T-helper 22 cell (primary cell): ENCODE data around the gene LDAH.

Experiments used
- DNase-seq: peaks from one replicate; pipeline ENCODE4 v3.0.0-alpha.2; 2020; ENCODE audit warnings: low read depth

The LDAH gene

DNA sequence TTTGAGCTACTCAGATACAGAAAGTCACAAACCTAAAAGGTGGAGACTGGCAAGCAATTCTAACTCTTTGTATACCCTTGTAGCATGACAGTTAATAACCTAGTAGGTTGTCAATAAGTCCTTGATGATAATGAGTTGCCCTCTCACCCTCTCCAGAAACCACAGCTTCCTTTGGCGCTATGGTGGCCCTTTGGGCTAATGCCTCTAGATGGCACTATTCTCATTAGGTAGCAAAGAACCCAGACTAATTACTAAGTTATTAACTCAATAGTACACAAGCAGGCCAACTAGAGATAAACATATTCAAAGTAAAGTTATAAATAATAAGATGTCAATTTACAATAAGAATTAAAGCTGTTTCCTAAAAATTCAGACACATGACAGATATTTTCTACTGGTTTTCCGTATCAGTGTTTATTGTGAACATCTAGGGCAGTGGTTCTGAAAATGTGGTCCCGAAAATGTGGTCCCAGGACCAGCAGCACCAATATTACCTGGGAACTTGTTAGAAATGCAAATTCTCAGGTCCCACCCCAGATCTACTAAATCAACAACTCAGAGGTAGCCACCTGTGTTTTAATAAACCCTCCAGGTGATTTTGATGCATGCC is 41.1 kb downstream of the LDAH start:
- no peak for DNase-seq

DNA sequence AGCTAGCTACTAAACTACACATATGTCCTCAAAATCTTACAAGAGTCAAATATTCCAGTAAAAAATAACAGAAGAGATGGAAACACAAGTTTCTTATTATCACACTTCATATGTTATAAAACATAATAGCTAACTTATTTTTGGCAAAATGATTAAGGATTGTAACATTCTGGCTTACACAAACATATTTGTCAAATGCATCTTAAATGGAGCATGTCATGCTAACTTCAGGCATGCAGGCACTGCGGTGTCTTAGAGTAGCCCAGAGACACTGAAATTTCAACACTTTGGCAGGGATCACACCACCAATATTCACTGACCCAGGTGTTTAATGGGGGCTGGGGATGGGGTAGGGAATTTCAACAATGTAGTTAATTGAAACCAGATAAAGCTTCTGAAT is 51.6 kb downstream of the LDAH start:
- no peak for DNase-seq

DNA sequence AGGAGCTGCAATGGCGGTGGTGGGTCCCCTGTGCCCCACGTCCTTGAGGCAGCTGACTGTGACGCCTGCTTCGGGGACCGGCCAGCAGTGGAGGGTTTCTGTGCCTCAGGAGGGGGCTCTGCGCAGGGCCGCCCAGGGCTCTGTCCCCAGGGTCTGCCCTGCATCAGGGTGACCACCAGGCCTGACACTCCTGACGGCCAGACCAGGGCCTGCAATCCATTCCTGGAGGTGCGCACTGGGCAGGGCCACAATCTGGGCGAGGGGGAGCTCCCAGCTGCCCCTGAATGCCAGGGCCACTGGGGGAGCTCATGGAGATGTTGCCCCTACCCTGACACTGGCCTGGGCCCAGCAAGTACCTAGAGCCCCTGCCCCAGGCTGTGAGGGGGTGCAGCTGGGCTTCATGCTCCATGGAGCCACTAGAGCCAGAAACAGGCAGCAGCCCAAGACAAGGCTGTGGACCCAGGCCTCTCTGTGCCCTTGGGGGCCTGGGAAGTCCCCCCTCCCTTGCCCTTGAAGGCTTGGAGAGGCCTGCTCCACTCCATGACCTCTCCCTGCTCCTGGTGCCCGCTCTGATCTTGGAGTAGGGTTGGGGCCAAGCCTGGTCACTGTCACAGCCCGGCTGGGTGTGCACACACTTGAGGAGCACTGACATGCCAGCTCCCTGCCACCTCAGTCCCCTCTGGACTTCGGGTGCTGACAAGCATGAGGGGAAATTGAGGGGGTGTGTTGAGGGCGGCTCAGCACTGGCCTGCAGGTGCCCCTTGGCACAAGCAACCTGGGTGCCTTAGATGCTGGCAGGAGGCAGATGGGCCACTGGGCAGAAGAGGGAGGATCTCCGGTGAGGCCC is 55.9 kb downstream of the LDAH start:
- no peak for DNase-seq

DNA sequence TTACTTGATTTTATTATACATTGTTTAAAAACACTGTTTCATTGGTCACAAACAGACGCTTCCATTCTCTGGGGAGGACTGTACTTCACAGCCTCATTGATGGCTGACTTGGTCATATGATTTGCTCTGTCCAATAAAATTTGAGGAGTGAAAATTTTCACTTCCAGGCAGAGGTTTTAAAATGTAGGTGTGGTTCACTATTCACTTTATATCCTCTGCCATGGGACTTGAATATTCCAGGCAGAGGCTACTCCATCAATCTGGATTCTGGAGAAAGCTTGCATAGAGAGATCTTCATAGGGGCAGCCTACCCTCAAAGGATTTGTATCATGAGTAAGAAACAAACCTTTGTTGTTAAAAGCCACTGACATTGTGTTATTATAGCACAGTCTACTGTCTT is 56.7 kb downstream of the LDAH start:
- no peak for DNase-seq

DNA sequence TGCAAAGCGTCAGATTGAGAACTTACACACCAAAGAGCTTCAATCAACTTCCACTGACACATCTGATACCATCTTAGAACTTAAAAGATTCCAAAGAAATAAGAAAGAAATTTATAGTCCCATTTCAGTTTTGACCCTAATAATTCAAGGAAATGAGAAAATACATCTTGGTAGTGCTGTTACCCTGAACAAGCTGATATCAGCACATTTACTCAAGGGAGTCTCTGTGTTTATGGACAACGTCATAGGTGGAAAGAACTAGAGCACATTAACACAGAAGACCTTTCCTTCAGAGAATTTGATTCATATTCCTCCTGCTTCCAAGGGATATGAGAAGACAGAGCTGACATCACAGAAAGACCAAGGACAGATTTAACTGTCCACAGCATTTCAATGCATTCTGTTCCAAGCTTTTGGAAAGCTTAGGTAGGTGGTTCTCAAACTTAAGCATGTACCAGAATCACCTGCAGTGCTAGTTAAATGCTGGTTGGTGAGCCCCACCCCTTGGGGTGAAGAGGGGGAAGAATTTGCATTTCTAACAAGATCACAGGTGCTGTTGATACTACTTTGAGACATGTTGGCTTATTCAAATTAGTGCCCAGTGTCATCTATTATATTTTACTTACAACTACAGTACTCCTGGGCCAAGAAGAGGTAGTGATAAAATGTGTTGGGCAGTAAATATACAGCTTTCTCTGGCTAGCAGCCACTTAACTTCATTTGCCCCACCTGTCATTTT is 59.8 kb downstream of the LDAH start:
- DNase-seq, result no peak

DNA sequence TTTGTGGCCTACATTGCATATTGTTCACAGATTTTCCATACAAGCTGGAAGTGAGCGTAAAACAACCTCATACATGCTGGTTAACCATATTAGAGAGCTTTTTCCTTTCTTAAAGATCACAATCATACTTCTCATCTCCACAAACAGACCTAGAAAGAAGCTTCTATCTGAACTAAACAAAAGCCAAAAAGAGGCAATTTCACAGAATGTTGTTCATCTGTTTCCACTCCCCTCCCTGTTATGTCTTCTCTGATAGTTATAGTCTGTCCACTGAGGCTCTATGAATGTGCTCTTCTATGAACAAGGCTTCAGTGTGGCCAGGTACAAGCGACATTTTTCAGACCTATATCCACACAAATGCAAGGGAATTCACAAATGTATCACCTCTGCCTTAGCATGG is 63.4 kb downstream of the LDAH start:
- DNase-seq, result no peak

DNA sequence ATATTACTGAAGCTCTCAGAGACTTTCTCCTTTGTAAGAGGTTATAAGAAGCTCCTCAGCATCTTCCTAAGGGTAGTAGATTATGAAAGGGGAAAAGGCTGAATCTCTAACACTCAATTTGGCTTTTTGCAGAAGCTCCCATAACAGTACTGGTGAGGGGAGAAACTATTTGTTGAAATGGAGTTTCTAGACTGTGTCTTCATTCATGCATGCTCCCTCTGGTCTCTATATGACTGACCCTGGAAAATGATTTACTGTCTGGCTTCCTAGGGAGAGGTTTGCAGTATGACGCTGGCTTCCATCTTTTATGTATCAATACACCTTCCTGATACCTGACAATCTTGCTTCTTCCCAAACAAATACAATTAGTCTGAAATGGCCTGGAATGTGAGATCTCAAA is 63.9 kb downstream of the LDAH start:
- DNase-seq, result no peak

DNA sequence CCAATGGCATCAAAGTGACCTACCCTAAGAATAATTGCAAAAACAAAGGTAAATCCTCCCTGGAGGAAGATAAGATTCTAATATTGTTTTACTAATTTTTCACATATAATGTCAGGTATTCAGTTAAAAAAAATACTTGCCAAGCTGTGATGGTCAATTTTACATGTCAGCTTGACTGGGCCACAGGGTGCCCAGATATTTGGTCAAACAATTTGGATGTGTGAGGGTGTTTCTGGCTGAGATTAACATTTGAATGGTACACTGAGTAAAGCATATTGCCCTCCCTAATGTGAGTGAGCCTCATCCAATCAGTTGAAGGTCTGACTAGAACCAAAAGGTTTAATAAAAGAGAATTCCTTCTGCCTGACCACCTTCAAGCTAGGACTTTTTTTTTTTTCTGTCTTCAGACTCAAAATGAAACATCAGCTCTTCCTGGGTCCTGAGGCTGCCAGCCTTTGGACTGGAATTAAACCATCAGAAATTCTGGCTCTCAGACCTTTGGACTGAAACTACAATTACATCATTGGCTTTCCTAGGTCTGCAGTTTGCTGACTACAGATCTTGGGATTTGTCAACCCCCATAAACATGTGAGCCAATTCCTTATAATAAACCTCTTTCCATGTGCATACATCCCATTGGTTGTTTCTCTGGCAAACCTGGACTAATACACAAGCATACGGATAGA is 65.4 kb downstream of the LDAH start:
- DNase-seq, result no peak

DNA sequence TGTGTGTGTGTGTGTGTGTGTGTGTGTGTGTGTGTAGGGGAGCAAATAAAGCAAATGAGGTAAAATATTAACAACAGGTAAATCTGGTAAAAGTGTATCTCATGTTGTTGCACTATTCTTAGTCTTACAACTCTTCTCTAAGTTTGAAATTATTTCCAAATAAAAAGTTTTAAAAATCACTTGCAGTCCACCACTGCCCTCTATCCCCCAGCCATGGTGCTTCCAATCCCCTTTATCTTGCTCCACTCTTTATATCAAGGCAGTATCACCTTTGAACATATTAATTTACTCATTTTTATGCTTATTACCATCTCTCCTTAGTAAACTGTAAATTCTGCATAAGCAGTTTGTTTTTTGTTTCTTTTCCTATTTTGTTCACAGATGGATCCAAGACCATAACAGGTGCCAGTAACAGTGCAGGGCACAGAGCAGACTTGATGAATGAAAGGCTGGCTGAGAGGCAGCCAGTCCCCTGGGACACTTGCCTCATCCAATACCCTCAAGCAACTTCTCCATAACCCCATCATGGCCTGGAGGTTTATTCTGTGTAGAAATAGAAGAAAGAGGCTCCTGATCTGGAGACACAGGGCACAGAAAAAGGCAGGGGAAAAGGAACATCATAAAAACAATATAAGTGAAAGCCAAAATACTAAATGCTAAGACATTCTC is 67.6 kb downstream of the LDAH start:
- no peak for DNase-seq

DNA sequence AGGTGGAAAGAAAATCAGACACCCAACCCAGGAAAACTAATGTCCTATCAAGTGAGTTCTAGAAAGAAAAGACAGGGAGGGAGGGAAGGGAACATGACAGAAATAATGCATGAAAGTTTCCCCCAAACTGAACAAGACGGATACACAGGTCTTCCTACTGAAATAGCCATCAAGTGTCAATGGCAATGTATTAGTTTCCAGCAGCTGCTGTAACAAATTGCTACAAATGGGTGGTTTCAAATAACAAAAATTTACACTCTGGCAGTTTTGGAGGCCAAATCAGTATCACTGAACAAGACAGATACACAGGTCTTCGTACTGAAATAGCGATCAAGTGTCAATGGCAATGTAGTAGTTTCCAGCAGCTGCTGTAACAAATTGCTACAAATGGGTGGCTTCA is 70.6 kb downstream of the LDAH start:
- no peak for DNase-seq

DNA sequence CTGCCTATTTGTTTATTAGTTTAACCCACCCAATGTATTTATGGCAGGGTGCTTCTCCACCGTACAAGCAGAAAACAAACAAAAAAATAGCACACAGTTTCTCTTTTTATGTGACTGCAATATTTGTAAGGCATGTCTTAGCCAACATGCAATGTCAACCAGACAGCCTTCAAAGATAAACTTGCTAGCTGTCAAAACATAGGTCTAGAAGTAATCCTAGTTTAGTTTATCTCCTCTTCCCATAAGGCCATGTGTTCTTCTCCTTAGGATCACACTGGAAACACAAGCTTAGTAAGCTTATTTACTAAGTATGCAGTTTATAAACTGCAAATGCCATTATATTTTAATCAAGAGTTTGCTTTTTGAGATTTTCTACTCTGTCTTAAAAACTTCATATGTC is 75.6 kb downstream of the LDAH start:
- no peak for DNase-seq

DNA sequence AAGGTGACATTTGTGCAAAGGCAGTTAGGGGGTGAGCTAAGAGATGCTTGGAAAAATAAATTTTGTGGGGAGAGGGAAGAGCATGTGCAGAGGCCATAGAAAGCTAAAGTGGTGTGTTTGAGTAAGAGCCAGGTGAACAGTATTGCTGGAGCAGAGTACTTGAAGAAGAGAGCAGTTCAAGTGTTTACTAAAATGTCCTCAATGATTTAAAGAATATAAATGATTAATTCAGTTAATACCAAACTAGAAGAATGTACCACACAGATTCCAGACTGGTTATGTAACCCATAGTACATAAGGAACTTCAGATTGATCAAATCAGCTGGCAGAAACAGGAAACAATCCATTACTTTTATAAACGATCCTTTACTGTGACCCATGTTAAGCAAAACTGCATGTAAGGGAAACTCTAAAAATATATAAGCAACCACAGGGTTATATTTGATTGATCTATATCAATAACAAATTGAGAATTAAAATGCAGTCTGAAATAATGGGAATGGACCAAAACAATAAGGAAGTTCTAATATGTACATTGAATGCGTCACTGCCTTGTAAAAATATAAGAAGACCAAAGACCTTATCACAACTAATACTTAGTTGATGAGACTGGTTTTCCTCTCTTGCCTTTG is 76.9 kb downstream of the LDAH start:
- no peak for DNase-seq

DNA sequence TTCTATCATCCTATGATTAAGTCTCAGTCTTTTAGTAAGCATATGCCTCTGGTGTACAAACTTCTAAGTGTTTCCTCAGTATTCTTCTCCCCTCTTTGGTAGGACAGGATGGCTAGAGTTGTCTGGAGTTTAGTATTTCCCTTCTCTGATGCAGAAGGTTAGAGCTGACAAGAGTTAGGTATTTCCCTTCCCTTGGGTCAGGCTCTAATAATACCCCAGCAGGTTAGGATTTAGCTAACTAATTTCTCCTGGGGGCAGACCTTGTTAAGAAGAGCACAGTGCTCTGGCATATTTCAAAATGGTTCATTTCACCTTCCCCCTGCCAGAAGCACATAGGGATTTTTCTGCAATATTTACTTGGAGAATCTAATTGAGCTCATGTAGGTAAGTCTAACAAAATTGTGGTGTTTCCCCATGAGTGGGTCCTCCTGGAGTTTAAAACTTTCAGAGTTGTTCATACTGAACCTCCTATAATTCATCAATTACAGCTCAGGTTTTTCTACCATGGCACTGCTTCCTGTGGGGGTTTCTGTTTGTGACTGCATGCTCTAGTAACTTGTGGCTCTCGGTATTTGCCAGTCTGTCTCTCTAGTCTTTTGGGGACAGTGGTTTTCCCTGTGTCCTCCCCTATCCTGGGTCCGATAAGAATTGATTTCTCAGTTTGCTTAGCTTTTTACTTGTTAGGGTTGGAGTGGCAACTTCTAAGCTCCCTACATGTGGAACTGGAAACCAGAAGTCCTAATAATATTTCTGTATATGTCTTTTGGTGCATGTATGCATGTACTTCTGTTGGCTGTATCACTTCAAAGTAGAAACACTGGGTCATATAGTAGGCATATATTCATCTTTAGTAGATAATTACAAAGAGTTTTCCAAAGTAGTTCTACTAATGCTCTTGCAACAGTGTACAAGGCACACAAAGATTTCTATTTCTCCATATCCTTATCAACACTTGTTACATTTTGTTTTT is 78.2 kb downstream of the LDAH start:
- DNase-seq, result no peak

DNA sequence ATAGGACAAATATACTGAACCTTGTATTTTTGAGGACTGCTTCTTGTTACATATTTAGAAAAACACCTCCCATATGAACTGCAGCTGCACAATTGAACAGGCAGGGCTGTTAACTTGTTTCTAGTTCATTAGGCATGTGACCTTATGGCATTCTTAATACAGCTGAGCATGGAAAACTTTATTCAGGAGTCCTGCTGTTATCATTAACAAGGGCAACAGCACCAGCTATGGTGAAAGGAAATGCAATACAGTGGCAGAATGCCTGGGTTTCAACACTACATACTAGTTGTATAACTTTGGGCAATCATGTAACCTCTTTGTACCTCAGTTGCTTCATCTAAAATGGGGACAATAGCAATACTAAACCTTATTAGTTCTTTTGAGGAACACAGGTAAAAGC is 84.1 kb downstream of the LDAH start:
- DNase-seq, result no peak

DNA sequence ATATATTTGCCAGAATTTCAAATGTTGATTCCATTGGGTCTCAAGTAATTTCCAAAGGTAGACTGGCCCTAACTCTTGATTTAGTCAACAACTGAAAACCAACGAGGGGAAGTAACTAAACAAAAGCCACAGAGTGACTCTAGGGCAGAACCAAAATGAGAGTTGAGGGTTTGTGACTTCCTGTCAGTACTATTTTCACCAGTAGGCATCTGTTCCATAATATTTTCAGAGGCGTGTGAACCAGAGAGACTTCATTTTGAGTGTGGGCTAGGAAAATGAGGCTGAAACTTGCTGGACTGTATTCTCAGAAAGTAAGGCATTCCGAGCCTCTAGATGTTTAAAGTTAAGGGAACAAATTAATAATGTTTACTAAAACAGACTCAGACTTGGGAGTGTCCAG is 85.4 kb downstream of the LDAH start:
- no peak for DNase-seq

DNA sequence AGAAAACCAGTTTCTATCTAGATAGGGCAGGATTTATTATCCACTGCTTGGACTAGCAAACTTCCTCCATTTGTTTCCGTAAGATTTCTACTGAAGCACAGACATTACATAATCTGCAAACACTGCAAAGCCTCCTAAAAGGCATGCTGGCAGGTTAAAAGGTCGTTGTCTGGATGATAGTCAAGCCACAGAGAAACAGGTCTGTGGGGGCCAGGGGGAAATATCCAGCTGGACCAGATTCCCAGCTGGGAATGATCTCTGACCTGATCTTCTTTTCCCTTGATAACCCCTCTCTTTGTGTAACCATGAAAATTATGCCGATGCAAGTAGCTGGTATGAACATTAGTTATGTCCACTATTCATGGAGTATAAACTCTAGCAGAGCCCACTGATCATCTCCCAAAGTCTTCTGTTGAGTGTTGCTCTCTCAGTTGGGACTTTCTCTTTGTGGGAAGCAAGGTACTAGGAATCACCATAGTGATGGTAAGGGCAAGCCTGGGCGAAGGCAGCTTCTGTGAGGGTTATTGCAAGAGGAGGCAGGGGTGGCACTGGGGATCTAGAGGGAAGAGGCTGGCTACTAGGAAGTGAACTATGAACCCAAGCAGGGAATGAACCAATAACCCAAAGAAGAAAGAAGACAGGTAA is 94.7 kb downstream of the LDAH start:
- DNase-seq, result no peak

DNA sequence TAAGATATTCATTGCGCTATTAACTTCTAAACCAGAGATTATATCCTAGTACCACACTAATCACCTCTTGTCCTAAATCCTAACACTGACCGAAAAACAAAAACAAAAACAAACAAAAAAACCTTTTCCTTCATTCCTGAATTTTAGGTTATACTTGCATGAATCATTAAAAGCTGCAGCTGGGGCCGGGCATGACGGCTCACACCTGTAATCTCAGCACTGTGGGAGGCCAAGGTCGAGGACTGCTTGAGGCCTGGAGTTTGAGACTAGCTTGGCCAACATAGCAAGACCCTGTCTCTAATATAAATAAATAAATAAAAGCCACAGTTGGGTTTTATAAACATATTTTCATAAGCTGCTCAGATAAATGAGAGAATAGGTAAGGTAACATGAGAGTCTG is 96.0 kb downstream of the LDAH start:
- no peak for DNase-seq

DNA sequence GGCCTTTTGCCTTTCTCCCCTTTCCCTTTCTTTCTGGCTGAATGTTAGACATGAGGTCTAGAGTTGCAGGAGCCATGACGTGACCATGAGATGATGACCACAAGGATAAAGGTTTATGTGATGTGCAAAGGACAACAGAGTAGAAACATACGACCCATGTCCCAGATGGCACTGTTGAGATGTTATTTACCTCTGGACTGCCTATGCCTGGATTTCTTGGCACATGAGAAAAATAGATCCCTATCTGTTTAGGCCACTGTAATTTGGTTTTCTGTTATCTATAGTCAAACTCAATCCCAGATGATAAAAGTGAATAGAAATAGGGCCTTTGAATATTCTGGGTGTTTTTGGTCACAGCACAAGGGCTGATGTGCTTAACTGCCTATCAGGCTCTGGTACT is 97.1 kb downstream of the LDAH start:
- DNase-seq, result no peak

DNA sequence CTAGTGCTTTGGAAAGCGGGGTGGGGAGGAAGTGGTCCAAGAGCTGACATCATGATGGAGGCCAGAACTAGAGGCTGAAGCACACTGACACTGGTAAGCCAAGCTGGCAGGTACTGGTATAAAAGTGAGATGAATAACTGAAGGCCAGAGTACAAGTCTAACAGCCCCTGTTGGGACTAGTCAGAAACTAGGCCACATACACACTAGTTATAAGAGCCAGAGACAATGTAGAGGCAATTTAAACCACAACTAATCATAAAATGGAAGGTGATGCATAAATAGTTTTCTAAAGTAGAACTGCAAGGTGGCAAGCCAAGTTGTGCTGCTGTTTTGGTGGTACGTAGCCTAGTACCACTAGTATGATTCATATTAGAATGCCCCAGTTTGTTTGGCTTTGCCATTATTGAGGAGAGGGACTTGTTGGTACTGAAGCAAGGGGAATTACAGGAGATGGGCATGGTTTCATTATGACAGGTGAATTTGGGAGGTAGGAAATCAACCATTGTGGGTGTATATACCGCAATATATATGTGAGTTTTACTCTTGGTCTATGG is 98.3 kb downstream of the LDAH start:
- DNase-seq, result no peak

DNA sequence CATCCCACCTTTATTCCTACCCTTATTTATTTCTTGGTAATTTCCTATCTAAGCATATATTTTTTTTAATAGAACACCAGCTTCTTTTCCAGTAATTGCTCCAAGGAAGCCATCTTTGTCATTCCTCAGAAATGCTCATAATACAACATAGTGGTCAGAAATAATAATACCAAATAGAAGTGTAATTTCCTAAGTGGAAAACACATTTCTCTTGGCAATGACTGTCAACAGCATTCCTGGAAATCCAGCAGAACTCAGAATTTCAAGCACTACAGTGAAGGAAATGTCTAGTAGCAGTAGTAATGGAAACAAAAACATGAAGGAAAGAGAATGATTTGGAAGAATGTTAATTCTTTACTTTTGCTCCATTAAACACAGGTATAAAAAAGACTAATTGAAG is 99.4 kb downstream of the LDAH start:
- DNase-seq, result no peak
